SIG-M5 (cell line): ENCODE measurements around the gene PCSK2.

Experiments
- DNase-seq: peaks from one replicate; lab custom pipeline; 2025; lab: John Stamatoyannopoulos, UW

Gene PCSK2

DNA sequence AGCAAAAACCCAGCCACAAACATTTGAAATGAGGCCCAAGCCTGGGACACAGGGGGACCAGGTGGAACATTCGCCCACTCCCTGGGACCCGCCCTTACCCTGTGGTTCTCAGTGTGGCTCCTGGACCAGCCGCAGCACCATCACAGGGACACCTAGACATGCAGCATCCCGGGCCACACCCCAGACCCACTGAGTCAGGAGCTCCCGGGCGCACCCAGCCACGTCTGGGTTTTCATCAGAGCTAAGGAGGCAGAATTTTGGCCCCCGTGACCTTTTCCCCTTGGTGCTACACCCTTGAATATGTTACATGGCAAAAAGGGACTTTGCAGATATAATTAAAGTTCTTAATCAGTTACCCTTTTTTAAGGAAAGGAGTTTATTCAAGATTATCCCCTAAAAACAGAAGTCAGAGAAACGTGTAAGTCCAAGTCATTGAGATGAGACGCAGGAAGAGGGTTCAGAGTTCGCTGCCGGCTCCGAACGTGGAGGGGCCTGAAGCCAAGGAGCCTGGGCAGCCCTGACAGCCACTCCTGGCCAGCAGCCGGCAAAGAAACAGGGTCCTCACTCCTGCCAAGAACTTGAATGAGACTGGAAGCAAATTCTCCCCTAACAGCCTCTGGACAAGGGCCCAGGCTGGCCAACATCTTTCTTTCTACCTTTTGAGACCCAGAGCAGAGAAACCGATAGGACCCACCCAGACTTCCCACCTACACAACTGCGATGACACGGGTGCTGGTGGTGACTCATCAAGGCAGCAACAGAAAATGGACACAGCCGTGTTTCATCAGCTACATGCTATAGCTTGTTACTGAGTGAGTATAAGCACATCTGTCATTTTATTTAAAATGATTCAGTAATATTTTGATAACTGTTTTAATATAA lies 279.0 kb downstream of the PCSK2 start:
- no peak for DNase-seq

DNA sequence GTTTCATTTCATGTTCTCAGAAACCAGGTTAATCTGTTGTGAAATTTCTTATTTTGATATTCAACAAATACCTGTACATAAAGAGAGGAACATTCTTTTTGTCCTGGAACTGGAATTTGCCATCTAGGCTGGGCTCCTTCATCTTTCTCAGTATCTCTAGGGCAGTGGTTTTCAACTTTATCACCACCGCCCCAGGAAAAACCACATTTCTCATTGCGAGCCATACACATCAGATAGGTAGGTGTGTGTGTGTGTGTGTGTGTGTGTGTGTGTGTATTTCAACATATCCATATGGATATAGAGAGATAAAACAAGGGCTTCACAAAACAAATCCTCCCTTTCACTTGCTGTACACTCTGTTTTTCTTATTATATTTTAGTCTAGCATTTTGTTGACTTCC lies 280.2 kb downstream of the PCSK2 start:
- DNase-seq: no peak

DNA sequence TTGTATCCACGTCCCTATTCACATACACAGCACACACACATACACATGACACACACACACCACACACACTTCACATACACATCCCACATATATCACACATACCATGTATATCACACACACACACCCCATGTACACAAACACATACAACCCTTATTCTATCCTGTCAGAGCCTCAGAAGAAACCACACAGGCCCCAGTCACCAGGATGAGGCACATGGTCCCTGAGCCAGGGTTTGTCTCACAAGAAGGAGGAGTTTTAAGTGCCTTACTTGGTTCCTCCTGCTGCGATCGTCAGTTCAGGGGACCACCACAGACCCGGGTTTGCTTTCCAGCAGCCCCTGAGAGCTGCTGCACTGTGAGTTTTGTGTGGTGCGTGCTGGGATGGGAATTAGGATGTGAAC lies 280.7 kb downstream of the PCSK2 start:
- DNase-seq: no peak

DNA sequence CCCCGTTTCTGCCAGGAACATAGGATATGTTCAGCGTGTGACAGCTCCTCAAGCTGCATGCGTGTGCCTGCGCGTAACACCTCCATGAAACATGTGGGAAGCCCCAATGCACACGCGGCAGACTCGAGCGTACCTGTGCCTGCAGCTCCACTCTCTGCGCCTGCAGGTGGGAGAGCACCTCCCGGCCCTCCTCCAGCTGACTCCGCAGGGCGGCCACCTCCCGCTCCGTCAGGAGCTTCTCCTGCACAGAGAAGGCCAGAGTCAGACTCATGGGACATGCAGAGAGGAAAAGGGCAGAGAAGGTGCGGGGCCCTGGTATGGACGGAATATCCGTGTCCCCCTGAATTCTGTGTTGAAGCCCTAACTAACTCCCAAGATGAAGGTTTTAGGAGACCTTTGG lies 281.9 kb downstream of the PCSK2 start:
- no peak for DNase-seq

DNA sequence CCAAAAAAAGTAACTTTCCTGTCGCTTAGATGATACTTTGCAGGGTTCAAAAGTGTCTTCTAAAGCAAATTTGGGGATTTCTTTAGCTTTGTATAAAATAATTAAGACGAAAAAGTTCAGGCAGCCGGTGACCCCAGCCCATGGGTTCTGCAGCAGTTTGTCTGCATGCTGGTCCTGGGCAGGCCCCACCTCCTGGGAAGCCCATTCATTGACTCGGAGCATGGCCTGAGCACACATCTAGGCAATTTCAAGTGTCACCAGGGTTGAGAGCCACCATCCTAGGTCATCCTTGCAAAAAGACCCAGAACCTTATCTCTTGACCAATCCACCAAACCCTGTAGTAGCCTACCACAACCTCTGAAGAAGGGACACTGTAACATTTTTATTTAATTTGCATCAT lies 283.7 kb downstream of the PCSK2 start:
- DNase-seq: no peak

DNA sequence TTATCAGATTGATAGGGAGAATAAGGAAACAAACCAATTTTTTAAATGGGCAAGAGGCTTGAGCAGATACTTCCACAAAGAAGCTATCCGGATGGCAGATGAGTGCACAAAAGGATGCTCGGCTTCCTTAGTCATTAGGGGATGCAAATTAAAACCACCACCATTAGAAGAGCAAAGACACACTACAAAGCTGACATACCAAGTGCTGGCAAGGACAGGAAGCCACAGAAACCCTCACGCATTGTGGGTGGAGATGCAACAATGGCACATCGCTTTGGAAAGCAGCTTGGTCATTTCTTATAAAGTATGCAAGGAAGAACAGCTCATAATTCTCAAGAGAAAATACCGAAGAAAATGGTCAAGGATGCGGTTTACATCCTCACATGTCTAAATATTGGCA lies 284.6 kb downstream of the PCSK2 start:
- no peak for DNase-seq

DNA sequence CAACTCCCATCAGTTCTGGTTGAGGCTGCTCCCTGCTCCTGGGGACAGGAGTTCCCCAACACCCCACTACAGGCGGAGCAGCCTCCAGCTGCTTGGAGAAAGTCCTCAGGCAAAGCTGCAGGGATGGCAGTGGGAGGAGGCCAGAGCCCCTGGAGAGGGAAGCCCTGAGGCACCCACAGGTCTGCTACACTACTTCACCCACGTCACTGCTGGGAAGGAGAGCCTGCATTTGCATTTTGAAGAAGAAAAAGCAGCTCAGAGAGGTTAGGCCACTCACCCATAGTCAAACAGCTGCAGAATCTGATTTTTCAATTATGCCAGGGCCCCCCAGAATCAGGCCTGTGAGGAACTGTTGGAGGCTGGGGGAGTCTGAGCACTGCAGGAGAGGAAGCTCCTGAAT lies 287.1 kb downstream of the PCSK2 start:
- DNase-seq: no peak

DNA sequence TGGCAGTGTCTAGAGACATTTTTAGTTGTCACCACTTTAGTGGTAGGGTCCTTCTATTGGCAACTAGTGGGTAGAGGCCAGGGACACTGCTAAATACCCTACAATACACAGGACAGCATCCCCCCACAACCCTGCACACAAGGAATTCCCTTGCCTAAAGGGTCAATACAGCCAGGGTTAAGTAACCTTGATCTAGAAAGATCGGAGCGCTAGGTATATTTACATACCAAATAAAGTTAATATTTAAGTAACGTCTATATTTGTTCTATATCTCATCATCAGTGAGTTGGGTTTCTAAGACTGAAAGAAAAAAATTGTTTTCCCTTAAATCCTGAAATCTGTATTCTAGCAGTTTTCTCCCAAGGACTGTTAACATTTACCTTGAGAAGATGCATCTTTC lies 288.2 kb downstream of the PCSK2 start:
- DNase-seq: no peak

DNA sequence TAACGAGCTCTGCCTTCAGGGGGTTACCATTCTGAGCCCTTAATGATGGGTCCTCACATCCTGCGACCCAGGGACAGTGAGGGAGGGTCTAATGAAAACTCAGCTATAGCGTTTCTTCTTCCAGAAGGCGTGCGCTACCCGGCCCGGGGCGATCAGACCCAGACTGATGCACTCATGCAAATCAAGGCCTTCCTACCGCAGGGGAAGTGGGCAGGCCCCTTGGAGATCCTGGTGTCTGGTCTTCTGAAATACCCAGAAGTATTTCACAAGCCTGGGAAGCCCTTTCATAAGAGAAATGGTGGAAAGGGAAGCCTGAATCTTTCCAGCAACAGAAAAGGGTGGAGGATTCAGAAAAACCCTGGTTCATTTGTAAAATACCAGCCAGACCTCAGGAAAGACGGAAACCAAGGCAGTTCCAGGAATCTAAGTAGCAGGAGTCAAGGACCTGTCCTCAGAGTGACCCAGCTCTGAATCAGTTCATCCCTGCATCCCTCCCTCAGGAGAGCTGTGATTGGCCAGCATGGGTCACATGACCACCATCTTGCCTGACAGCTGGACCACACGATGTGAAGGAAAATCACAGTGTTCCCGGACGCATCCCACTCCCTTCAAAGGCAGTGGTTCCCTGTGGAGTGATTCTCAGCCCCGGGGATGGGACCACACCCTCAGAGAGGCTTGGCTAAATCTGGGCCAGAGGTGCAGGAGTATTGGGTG lies 291.7 kb downstream of the PCSK2 start:
- no peak for DNase-seq

DNA sequence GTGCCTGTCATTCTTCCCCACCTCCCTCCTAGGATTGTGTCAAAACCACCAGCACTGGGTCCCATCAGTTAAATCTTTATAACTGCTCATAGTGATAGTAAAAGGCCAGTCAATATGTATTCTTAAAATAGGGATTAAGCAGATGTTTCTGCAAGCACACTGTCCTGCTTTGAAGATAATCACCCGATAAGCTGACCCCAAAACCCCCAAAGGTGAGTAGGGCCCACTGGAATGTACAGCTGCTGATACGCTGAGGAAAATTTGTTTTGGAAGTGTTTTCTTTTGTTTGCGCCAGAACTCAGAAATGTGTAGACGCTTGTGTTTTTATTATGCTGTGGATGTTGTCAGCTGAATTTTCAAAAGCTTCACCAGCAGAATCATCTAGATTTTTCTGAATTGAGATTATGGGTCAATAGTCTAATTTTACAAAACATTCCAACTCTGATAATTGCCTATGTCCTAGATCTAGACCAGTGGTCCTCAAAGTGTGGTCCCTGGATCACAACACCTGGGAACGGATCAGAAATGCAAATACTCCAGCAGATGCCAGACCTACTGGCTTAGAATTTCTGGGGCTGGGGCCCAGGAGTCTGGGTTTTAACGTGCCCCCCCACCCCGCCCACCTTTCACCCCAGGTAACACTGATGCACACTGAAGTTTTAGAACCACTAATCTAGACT lies 292.9 kb downstream of the PCSK2 start:
- DNase-seq: no peak

DNA sequence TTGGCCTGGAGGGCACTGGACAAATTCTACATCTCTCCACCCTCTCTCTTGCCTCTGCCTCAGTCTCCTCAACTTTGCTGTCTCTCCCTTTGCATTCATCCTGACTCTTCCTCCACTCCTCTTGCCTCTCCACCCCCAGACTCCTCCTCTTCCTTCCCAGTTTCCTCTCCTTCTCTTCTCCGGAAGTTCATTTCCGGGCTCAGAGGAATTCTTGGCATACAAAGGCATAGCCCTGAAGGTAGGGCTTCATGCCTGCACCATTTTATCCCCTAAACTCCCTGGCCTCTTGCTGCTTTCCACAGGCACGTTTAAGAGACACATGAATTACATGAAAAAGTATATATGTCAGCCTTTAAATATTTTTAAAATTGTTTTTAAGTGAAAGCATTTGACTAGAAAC lies 293.7 kb downstream of the PCSK2 start:
- DNase-seq: no peak

DNA sequence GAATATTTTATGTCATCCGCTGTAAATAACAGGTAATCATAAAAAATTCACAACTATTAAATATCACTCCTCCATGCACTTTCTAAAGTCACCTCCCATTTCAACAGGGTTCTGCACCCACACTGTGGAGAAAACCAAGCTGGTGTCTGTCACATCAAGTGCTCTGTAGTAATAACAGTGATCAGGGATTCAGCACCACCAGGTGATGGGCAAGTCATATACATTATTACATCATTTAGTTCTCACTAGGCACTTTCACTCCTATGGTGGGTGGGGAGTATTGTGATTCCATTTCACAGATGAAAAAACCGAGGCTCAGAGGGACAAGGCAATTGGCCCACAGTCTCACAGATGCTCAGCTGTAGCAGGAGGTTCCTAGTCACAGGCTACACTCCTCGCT lies 295.7 kb downstream of the PCSK2 start:
- no peak for DNase-seq

DNA sequence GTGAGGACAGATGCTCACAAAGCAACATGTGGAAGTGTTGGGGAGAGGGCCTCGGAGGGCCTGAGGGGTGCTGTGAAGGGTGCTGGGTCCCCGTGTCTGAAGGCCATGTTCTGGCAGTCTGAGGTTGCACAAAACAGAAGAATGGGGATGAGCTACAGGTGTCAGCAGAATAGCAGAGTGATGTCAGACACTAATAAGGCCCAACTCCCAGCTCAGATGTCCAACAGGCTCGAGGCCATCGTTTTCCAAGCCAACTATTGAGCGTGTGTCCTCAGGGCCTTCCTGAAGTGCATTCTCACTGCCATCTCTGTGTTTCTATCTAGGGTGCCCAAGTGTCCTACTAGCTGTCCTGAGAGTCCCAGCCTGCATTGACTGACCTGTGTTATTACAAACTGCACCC lies 296.5 kb downstream of the PCSK2 start:
- DNase-seq: no peak

DNA sequence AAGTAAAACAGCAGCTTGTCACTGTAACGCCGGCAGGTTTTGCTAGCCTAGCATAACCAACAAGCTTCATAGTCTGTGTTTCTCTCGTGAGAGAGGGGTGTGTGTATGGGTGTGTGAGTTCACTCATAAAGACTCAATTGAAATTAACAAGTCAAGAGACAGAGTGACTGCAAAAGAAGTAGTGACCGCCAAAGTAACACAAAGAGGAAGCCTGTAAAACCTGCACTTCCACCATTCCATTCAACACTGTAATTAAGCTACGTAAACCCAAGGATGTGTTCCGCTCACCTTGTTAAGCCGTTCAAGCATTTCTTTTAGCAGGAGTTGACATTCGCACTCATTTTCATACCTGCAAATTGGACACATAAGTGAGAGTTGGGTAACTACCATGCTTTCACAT lies 297.7 kb downstream of the PCSK2 start:
- DNase-seq: no peak

DNA sequence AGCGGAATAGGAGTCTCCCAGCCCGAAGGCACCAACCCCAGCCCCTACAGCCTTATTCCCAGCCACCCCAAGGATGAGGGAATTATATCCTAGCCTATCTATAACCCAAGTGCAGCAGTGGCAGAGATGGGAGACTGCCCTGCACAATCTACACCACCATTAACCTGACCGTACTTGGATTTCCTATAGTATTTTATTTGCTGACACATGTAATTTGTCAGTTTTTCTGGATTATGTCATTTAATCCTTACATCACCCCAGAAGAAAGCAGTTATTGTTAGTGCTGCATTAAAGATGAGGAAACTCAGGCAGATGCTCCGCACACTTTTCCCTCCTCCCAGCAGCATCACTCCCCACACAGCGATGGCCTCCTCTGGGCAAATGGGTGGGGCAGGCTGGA lies 298.3 kb downstream of the PCSK2 start:
- DNase-seq: no peak

DNA sequence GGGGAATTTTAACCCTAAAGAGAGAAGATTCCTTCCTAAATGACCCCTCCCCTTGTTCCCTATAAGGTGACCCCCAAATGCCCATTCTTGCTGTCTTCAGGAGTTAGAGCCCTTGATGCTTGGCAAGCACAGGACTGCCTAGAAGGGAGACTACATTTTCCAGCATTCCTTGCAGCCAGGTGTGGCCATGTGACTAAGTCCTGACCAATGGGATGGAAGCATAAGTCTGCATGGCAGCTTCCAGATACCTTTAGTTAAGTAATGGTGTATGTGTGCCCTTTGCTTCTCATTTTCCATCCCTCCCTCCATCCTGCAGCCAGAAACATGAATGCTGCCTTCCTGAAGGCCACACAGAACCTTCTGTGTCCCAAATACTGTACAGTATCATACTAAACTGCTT lies 298.8 kb downstream of the PCSK2 start:
- no peak for DNase-seq

DNA sequence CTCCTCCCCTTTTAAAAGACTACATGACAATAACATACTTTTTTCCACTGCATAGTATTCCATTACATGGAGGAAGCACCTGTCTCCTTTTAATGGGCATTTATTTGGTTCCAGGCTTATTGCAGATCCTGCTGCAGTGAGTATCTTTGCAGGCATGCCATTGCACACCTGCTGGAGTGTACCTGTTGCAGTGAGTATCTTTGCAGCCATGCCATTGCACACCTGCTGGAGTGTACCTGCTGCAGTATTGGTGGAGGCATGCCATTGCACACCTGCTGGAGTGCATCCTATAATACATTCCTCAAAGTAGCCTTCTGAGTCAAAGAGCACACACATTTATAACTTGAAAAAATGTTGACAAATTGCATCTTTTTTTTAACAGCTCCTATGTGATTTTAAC lies 302.7 kb downstream of the PCSK2 start:
- no peak for DNase-seq

DNA sequence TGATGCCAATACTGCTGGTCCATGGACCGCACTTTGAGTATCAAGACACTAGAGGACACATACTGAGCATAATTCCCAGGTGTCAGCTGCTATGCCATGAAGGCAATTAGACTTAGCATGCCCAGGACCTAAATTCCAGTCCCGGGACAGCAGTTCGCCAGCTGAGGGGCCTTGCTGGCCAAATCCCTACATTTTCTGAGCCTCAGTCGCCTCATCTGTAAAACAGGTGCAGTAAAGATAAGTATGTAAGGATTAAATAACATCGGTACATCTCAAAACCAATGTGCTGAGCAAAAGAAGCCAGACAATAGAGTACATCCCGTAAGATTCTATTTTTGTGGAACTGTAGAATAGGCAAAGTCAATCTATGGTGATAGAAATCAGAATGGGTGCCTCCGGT lies 303.3 kb downstream of the PCSK2 start:
- no peak for DNase-seq

DNA sequence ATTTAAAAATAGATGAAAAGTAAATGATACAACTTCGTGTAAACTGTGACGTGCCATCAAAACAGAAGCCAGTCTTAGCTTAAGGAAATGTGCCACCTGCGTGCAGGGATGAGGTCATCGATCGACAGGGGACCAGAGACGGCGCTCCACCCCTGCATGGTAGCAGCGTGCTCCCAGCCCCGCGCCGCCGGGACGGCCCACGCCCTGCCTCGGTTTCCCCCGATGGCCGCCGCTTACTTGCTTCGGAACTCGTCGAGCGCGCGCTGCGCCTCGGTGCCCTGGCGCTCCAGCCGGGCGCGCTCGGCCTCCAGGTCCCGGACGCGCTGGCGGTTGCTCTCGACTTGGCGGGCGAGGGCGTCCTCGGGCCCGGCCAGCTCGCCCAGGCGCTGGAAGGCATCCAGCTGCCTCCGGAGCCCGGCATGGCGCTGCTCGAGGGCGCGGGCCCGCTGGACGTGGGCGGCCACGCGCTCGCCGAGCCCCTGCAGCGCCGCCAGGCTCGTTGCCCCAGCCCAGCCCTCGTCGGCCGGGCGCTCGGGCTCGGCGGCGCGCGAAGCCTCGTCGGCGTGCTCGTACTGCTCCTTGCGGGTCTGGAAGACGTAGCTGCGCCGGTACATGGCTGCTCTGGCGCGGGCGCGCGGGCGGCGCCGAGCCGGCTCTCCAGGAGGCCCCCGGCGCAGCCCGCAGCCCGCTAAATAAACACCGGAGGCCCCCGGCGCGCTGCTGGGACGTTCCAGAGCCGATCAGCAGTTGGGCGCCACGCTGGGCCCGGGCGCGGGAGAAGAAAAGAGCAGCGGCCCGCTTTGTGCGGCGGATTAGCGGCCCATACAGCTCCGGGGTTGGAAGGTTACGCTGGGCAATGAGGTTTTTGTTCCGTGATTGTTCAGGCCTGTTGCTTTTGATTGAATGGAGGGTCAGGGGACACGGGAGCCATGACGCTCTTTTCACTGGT lies 304.1 kb downstream of the PCSK2 start, which contains the start of gene BFSP1:
Gene BFSP1 (minus strand): TSS at position 664 of the 949 bp plus-strand sequence. CDS start 50 bp downstream, at position 614.
- DNase-seq: no peak

DNA sequence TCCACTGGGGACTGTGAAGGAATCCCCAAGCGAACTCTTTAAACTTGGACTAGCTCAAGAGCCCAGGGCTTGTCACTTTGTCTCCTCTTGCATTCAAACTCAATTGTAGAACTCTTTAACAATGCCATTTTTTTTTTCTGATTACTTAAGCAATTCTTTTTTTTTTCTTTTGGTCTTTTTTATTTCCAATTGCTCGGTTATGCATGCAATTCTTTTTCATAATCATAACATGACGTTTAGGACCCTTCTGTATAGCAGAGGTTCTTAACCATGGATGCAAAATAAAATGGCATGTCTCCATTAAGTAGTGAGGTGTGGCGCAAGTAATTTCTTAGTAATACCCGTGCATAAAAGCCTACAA lies 304.8 kb downstream of the PCSK2 start:
- DNase-seq: no peak

DNA sequence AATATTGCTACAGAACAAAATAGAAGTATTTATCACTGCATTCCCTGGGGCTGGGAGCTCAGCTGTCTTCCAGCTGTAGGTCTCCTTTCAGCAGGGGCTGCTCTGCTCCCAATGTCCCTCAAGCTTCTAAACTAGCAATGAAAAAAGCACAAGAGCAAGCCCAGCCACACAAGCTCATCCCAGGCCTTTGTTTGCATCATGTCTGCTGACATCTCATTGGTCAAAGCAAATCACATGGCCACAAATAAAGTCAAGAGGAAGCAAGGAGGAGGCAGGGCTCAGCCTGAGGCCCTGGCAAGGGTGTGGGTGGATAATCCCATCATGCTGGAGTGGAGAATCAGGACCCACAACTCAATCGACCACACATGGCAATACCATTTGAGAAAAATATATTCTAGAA lies 306.6 kb downstream of the PCSK2 start:
- DNase-seq: no peak

DNA sequence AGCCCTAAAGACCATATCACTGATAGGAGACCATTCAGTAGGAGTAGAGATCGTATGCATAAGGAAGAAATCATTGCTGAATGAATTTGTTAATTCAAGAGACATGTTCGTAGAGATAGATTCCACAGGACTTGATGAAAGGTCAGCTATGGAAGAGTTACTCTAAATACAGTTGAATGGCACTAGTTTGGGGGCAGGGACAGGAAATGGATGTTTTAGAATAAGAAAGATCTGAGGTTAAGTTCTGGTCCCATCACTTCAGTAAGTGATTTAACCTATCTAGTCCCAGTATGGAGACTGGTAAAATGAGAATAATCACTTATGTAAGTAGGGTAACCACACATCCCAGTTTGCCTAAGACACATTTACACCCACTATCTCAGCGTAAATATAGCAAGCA lies 307.2 kb downstream of the PCSK2 start:
- DNase-seq: no peak
